Embryonic facial prominence (tissue), 1 donor: ENCODE results near the gene FAM151A.

Experiments
- DNase-seq: peaks from one replicate; pipeline ENCODE4 v3.0.0-alpha.2; 2016; ENCODE audit errors: extremely low spot score

FAM151A gene

GRCh38 chr1:54623216-54624007 lies at the start of gene FAM151A:
TSS of gene FAM151A (minus strand) at chr1:54623525. CDS start at chr1:54623395, 130 bp downstream.
- no peak for DNase-seq

- no peak for DNase-seq
Measured at GRCh38 chr1:54671985-54672608, 48.8 kb upstream of the FAM151A start.

- DNase-seq, result no peak
Measured at GRCh38 chr1:54668567-54668966, 45.2 kb upstream of the FAM151A start.

- no peak for DNase-seq
Measured at GRCh38 chr1:54667797-54668196, 44.5 kb upstream of the FAM151A start.

GRCh38 chr1:54666333-54666732 lies 43.0 kb upstream of the FAM151A start:
- DNase-seq, result no peak

GRCh38 chr1:54665852-54666251 lies 42.5 kb upstream of the FAM151A start:
- no peak for DNase-seq

- no peak for DNase-seq
Measured at GRCh38 chr1:54664364-54664763, 41.0 kb upstream of the FAM151A start.

- DNase-seq, result no peak
Measured at GRCh38 chr1:54663725-54664124, 40.4 kb upstream of the FAM151A start.

- DNase-seq, result no peak
Measured at GRCh38 chr1:54658164-54658913, 35.0 kb upstream of the FAM151A start.

- no peak for DNase-seq
Measured at GRCh38 chr1:54653036-54653435, 29.7 kb upstream of the FAM151A start.

GRCh38 chr1:54652168-54652567 lies 28.8 kb upstream of the FAM151A start:
- DNase-seq, result no peak

- DNase-seq, result no peak
Measured at GRCh38 chr1:54651608-54652007, 28.3 kb upstream of the FAM151A start.

GRCh38 chr1:54650417-54650816 lies 27.1 kb upstream of the FAM151A start:
- DNase-seq, result no peak

- no peak for DNase-seq
Measured at GRCh38 chr1:54649921-54650320, 26.6 kb upstream of the FAM151A start.

GRCh38 chr1:54649130-54649898 lies 26.0 kb upstream of the FAM151A start:
- DNase-seq, result no peak

GRCh38 chr1:54645806-54646676 lies 22.7 kb upstream of the FAM151A start:
- DNase-seq, result no peak

- DNase-seq, result no peak
Measured at GRCh38 chr1:54643736-54644135, 20.4 kb upstream of the FAM151A start.

- no peak for DNase-seq
Measured at GRCh38 chr1:54640863-54641836, 17.8 kb upstream of the FAM151A start, which contains the start of gene MROH7. TSS of gene MROH7 (plus strand) at chr1:54641786. CDS start at chr1:54652927, 11,141 bp downstream.

- no peak for DNase-seq
Measured at GRCh38 chr1:54640361-54640760, 17.0 kb upstream of the FAM151A start.
